Stomach (tissue), 9 donors: ENCODE measurements around the gene TAOK1. TPM values are rescaled to one million over a fixed set of nuclear protein-coding genes. Genes with fewer than 3 reads are reported as not detected.

Source experiments
- DNase-seq, 2 donors: peaks; one replicate each; pipeline versions ENCODE4 v3.0.0 to v3.0.0-alpha.2; 2013 to 2019
- H3K27ac ChIP-seq, 5 donors: fragments of 200-600 bp in 4 of 5; sonication (generic) in 4 of 5; one replicate each; pipeline ENCODE4 v1.5.1; 2013 to 2019; ENCODE audit warnings: mild to moderate bottlenecking in 1 of 5, moderate library complexity in 1 of 5
- H3K27me3 ChIP-seq, 3 donors: fragments of 200-600 bp; sonication (generic); one replicate each; pipeline ENCODE4 v1.5.1; 2017 to 2019; ENCODE audit warnings: mixed run types in 1 of 3
- H3K36me3 ChIP-seq, 4 donors: fragments of 200-600 bp; sonication (generic); 1 replicate in 3 of 4; 2 replicates in 1 of 4; pipeline ENCODE4 v1.5.1; 2016 to 2019
- H3K4me1 ChIP-seq, 4 donors: fragments of 200-600 bp; sonication (generic); one replicate each; pipeline ENCODE4 v1.5.1; 2016 to 2019
- H3K4me3 ChIP-seq, 4 donors: fragments of 200-600 bp; sonication (generic) in 3 of 4; one replicate each; pipeline ENCODE4 v1.5.1; 2016 to 2019; ENCODE audit warnings: mild to moderate bottlenecking in 1 of 4
- H3K9me3 ChIP-seq, 4 donors: fragments of 200-600 bp; sonication (generic); one replicate each; pipeline ENCODE4 v1.5.1; 2016 to 2019
- CTCF ChIP-seq, 7 experiments: fragments of 450-650 bp in 4 of 7; fragments of 200-600 bp in 3 of 7; sonication (generic) in 3 of 7; IDR thresholded peaks; one replicate each; pipeline ENCODE4 v1.5.1; 2016 to 2019; ENCODE audit warnings: antibody characterized with exemption in 7 of 7, control low read depth in 2 of 7, mild to moderate bottlenecking in 1 of 7
- EP300 ChIP-seq: sonication (generic); formaldehyde crosslinking; IDR thresholded peaks from one replicate; pipeline ENCODE4 v1.6.1; 2017; ENCODE audit warnings: antibody characterized with exemption
- POLR2A ChIP-seq, 4 donors: fragments of 450-650 bp; IDR thresholded peaks; one replicate each; pipeline ENCODE4 v1.6.1; 2016; ENCODE audit warnings: antibody characterized with exemption in 4 of 4, control low read depth in 2 of 4, mild to moderate bottlenecking in 1 of 4, moderate library complexity in 1 of 4
- POLR2AphosphoS5 ChIP-seq, 3 donors: sonication (generic); formaldehyde crosslinking; IDR thresholded peaks; one replicate each; pipeline ENCODE4 v1.6.1; 2016; ENCODE audit warnings: antibody characterized with exemption in 3 of 3
- WGBS, 5 donors: extraction: QIAGEN DNeasy Blood & Tissue Kit in 3 of 5; methylation state at CpG; one replicate each; pipeline versions ENCODE4 v1.1.5 to v1.1.7; 2013 to 2018; 5-methylcytosine and 5-hydroxymethylcytosine counted together
- intact Hi-C: fragments of 100-400 bp; cut with DNase I; formaldehyde crosslinking; loops from one replicate; pipeline ENCODE4 v1.15.1; 2023; ENCODE audit warnings: low total_unique reads
- polyA plus RNA-seq, 3 donors: library from polyadenylated mRNA; stranded (reverse); fragments of 200-250 nt; gene quantifications; one replicate each; pipeline ENCODE4 v1.2.3, GENCODE V29; 2013
- total RNA-seq, 5 donors: library from RNA; depleted of rRNA; stranded (reverse); fragments of >200 nt; gene quantifications; one replicate each; pipeline versions ENCODE4 v1.1.0 to v1.2.3, GENCODE V29; 2014 to 2016
- donor health status: healthy with polysubstance abuse.
- donor health status: Bipolar disorder and iron deficiency.
- donor health status: healthy.

The TAOK1 gene
- total and polyA plus RNA-seq, 8 donors = 4.4 to 230 (median 44.7) TPM

DNA sequence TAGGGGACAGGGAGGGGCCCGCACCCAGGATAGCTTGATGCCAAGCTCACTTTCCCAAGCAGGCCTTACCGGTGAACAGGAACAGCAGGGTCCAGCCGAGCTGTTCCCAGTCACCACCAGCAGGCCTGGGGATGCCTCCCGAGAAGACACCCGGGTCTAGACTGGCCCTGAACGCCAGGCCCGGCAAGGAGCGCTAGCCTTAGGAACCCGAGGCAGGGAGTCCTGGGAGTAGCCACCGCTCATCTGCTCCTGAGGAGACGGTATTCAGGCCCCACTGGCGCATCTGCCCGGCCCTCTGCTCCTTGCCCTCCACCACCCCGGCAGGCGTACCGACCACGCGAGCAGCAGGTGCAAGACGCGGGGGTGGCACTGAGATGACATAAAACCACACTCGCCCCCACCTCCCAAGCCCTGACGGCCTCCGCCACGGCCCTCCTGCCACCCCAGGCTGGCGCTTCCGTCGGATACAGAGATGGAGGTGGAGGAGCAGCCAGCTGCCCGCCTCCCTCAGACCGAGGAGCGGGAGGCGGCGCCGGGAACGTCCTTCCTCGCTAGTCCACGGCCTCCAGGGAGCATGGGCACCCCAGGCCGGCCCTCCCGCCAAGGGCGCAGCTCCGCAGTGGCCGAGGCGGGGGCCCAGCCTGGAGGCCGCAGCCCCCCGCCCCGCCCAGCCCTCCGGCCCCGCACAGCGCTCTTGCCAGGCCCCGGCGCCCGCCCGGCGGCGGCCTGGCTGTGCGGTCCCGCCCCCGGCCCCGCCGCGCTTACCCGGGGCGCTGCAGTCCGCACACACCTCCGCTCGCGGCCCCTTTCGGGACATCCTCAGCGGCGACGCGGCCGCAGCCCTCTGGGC, 198.6 kb downstream of the TAOK1 start:
- Histone ChIP-seq H3K4me3 (peak overlapping the region; percentile 73 to 89 (median 84)), H3K9me3 (no peaks in the 10 kb centered on the region), H3K27ac (peak overlapping the region; percentile 69 to 90 (median 80)), H3K36me3 (no peaks in the 10 kb centered on the region), H3K27me3 (peaks cover 0 to 3% (median 0%) of the 10 kb centered on the region in 3 donors), H3K4me1 (peaks cover 56 to 85% (median 76%) of the 10 kb centered on the region in 4 donors)
- intact Hi-C loops = no loop called here
- TF ChIP-seq POLR2A (IDR thresholded peaks at IDR 0.05) (no peak), POLR2AphosphoS5 (IDR thresholded peaks at IDR 0.05) (no peak), EP300 (no peak), CTCF (IDR thresholded peaks at IDR 0.05) (no peak)
- peak in 1 of 2 donors; percentile 67 for DNase-seq
- WGBS, 5 donors = 0 to 1% (median 1%) methylated on average over 25 to 72 of the region's 72 CpGs

DNA sequence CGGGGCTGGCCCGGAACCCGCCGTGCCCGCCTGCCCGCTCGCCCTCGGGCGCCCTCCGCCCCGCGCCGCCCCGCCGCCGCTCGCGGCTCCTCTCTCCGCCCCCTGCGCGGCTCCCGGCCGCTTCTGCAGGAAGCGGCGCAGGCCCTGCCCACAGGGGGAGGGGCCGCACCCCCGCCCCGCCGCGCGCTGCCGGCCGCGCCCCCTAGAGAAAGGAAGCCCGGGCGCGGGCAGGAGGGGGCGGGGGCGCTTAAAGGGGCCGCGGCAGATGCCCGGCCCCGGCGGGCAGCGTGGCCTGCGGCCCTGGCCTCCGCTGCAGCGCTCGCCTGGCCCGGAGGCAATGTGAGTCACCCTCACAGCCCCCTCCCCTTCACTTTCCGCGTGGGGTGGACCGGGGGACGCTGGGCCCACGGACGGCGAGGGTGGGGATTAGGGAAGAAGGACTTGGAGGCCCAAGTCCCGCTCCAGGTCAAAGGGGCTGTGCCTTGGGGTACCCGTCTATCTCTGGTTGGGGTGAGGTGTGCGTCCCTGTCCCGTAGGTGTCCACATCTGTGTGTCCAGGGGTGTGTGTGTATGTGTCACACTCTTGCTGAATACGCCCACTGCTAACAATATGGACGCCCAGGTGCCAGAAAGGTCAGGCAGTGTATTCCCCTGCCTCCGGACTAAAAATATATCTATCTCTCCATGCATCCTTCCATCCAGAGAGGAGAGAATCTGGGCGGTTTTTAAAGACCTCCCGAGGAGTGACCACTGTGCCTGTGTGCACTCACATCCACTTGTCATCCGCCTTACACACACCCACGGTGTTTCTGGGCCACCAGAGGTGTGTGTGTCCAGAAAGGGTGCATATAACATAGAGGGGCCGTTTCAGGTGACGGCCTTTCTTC, 199.6 kb downstream of the TAOK1 start, which contains the start of gene GIT1:
TSS of gene GIT1 (minus strand) at position 125 of the 887 bp plus-strand sequence. CDS start 270 bp downstream, outside the sequence.
- H3K4me1 ChIP-seq = peaks cover 58 to 86% (median 82%) of the 10 kb centered on the region in 4 donors

DNA sequence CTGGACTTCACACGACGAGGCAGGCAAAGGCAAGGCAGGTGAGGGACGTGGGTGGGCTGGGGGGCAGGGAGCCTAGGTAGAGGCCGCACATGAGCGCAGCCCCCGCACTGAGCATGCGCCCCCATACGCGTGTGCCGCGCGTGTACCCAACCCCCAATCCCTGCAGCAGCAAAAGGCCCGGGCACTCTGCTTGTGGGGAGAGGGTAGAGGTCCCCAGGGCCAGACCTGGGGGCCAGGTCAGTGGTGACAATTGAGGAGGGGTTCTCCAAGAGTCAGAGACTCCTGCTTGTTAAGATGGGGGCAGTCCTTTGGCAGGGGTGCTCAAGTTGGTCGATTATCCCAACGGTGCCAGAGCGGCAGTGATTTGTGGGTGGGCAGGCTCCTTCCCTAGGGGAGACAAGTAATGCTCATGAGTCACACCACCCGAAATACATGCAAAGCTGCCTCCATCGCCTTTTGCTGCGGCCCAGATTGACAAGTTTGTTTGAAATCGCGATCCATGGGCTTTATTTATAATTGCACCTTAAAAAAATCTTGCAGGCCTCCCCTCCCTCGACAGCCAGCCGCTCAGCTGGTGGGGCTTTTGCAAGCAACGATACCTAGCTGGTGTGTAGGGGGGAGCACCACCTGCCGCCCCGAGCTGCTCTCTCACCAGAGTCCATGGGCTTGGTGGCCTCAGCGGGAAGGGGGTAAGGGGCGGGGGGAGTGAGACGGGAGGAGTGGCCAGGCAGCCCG, 200.4 kb downstream of the TAOK1 start:
- TF ChIP-seq CTCF (IDR thresholded peaks at IDR 0.05) = no peak
- no peak for TF ChIP-seq EP300
- no peak for TF ChIP-seq POLR2AphosphoS5 (IDR thresholded peaks at IDR 0.05)
- no peak for TF ChIP-seq POLR2A (IDR thresholded peaks at IDR 0.05)
- intact Hi-C loops = no loop called here
- peaks cover 0 to 9% (median 0%) of the 10 kb centered on the region in 3 donors for H3K27me3 ChIP-seq
- H3K4me3 ChIP-seq = peak overlapping the region; percentile 26 to 85 (median 64)
- H3K4me1 ChIP-seq = peaks cover 58 to 85% (median 75%) of the 10 kb centered on the region in 4 donors
- no peaks in the 10 kb centered on the region for H3K36me3 ChIP-seq
- no peaks in the 10 kb centered on the region for H3K9me3 ChIP-seq
- H3K27ac ChIP-seq = peak overlapping the region; percentile 43 to 90 (median 84)
- peak in 1 of 2 donors; percentile 54 for DNase-seq
- 20 to 46% (median 41%) methylated on average over 17 to 30 of the region's 30 CpGs for whole genome bisulfite sequencing, 5 donors

More for the DNA sequence above, 199.6 kb downstream of the TAOK1 start, which contains the start of gene GIT1:
- Histone ChIP-seq H3K27me3 (peaks cover 0 to 9% (median 0%) of the 10 kb centered on the region in 3 donors), H3K36me3 (no peaks in the 10 kb centered on the region), H3K27ac (peak within 1 kb of the TSS; percentile 76 to 90 (median 85)), H3K9me3 (no peaks in the 10 kb centered on the region), H3K4me3 (peak within 1 kb of the TSS; percentile 78 to 89 (median 84))
- intact Hi-C loops = no loop called here
- 5 to 18% (median 7%) methylated on average over 13 to 68 of the region's 70 CpGs for WGBS, 5 donors
- DNase-seq = peak; percentile 90 to 96
- TF ChIP-seq POLR2A (IDR thresholded peaks at IDR 0.05) (no peak), CTCF (IDR thresholded peaks at IDR 0.05) (no peak), POLR2AphosphoS5 (IDR thresholded peaks at IDR 0.05) (peak; percentile 51 to 76 (median 63)), EP300 (no peak)
